GM19023 (cell line): ENCODE data around the gene TACC2.

Source experiments
- ATAC-seq: cut with Tn5 transposase; IDR thresholded peaks from one replicate; pipeline ENCODE4 v1.9.1; 2021; ENCODE audit warnings: mild to moderate bottlenecking, moderate library complexity; ENCODE audit not compliant: unreplicated experiment

The TACC2 gene

DNA sequence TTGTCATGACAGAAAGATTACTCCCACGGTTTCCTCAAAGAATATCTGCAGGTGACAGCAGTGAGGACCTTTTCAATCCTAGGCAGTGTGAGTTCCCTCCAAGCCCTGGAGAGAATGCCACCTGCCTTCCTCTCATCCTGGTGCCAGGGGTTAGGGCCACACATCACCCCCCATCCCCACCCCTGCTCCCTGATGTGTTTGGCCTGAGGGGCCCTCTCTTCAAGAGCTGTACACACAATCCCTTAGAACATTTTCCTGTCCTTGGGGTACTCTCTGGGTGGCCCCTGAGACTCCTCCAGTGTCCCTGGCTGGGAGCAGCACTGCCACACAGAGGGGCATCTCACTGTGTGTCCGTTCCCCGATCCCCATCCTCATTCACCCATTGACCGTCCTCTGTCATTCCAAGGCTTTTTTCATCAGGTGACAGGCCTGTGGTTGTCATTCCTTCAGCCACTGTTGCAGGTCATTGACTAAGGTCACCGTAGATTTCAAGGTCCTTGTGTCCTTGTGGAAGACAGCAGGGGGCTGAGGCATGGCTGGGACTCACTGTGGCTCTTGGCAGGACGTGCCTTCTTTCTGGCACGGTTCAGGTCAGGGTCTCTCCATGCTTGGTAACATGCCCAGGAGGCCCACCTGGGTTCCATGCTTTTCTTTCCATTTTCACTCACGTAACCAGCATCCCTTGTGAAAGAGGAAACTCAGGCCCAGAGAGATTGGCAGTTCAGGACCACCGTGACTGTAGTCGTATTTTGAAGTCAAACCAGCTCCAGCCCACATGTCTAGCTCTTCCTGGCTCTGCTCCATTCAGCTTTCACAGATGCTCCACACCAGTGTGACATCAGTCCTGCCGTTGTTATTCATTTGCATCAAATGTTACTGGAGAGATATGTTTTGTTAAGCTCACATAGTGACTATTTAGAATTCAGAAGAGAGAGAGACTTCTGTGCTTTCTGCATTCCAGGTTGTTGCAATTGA lies 255.3 kb downstream of the TACC2 start:
- ATAC-seq, result no peak

DNA sequence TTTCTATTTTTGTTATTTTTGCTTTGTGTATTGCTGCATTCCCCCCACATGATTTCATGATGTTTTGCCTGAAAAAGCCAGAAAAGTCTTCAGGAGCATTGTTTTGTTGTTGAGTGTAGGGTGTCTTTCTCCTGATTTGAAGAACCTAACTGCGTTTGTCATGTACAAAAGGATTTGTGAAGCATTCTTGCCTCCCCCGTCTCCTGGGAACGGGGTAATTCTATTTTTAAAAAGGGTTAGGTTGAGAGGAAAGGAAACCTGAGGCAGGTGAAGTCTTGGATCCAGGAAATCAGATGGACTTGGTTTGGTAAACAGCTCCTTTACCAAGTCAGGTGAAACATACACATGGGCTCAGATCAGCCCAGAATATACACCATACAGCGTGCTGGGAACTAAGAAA lies 256.2 kb downstream of the TACC2 start:
- ATAC-seq, result no peak

DNA sequence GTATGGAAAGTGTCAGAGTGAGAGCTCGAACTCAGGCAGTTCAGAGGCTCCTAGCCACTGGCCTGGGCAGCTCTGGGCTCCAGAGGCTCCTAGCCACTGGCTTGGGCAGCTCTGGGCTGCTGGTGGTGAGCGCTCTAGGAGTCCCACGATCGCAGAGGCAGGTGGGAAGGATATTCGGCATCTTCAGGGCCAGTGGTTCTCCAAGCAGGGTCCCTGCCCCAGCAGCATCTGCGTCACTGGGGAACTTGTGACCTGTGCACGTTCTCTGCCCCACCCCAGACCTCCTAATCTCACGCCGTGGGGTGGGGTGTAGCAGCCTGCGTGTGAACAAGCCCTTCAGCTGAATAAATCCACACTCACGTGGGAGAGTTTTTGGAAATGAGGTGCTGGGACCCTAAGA lies 256.9 kb downstream of the TACC2 start:
- ATAC-seq, result no peak

DNA sequence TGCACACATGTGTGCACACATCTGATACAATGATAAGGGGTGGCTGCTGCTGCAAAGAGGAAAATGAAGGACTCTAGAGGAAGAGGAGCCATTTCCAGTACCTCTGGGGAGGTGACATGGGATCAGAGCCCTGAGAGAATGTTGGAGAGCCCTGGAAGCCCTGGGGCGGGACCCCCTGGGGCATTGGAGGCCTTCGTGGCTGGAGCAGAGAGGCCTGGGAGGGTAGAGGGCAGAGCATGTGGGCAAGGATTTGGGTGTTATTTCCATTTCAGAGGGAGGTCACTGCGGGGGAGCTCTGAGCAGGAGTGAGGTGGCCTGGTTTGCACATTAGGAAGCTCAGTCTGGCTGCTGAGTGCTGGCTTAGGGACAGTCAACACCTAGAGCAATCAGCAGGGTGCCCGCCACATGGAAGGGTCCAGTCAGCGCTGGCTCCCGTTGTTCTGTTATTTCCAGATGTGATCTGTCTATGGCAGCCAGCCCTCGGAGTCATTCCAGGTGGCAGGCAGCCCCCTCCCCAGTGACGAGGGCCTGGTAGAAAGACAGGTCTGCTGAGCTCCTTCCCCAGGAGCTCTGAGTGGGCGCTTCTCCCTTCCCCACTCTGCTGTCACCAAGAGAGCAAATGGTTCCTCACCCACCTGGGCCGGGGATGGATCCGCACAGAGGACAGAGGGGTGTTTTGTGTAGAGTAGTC lies 258.0 kb downstream of the TACC2 start:
- ATAC-seq, result no peak

DNA sequence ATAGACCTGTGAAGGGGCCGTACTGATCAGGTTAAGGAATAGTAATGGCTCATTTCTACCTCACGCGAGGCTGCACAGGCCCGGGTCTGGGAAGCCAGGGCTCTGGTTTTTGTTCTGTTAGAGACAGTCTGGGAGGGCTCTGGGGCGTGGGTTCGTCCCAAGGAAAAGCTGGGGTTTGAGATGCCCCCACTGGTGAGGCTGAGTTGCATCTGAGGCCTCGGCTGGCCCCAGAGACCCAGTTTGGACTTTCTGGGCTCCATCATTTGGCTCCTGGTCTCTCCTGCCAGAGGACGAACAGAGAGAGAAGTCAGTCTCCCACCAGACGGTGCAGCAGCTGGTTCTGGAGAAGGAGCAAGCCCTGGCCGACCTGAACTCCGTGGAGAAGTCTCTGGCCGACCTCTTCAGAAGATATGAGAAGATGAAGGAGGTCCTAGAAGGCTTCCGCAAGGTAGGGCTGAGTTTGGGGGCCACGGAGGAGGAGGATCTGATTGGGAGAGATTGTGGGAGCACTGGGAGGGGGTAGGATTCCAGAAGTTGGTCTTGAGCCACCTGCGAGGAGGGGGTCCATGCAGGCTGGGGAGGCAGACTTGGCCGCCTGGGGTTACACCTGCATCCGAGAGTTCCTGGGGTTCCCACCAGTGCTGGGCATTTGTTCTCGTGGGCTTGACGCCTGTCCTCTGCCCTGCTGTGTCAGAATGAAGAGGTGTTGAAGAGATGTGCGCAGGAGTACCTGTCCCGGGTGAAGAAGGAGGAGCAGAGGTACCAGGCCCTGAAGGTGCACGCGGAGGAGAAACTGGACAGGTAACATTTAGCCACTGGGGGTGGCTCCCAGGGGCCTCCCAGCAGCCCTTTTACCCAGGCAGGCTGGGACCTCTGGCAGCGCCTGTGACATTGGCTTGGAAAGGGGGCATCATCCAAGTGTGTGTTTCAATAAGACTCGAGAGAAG lies 259.7 kb downstream of the TACC2 start:
- no peak for ATAC-seq

DNA sequence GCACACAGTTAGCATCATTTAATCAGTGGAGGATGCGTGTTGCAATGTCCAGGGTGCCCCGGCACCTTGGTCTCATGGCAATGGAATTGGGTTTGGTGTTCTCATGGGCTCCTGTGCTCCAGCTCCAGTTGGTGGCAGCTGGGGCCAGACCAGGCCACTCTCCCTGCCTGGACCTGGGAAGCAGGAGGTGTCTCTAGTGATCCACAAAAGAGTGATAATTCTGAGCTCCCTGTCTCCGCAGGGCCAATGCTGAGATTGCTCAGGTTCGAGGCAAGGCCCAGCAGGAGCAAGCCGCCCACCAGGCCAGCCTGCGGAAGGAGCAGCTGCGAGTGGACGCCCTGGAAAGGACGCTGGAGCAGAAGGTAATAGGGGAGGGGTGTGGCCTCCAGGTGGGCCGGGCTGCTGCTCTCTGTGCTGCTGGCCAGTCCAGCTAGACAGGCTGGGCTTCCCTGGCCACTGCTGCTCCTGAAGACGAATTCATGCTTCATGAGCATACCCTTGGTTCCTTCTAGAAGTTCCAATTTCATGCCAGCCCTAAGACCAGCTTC lies 260.4 kb downstream of the TACC2 start:
- ATAC-seq, result no peak

DNA sequence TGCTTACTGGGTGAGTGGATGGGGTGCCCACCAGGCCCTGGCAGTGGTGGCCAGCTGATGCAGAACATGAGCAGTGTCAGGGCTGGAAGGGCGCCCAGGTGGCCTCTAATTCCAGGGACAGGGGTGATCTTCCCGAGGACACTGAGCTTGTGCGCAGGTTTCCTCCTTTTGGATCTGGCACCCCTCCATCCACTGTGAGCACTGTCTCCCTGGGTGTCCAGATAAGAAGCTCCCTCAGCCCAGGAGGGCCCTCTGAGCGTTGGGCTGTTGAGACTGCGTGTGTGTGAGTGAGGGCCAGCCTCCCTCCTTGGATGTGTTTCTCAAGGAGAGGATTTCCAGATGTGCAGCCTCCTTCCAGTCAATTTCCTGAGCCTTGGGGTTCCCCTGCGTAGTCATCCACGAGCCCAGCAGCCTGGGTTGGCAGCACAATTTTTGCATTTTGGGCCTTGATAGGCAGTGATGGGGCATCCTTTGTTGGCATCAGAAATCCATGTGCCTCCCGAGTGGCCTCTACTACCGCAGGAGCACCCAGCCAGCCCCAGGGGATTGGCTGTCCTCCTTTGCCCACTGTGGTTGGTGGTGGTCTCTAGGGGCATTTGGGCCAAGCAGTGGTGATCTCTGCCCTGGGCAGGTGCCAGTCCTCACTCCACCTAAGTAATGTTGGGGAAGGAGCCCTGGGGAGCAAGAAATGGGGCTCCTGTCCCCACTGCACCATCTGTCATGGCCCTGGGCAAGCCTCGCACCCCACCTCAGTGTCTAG lies 261.2 kb downstream of the TACC2 start:
- no peak for ATAC-seq

DNA sequence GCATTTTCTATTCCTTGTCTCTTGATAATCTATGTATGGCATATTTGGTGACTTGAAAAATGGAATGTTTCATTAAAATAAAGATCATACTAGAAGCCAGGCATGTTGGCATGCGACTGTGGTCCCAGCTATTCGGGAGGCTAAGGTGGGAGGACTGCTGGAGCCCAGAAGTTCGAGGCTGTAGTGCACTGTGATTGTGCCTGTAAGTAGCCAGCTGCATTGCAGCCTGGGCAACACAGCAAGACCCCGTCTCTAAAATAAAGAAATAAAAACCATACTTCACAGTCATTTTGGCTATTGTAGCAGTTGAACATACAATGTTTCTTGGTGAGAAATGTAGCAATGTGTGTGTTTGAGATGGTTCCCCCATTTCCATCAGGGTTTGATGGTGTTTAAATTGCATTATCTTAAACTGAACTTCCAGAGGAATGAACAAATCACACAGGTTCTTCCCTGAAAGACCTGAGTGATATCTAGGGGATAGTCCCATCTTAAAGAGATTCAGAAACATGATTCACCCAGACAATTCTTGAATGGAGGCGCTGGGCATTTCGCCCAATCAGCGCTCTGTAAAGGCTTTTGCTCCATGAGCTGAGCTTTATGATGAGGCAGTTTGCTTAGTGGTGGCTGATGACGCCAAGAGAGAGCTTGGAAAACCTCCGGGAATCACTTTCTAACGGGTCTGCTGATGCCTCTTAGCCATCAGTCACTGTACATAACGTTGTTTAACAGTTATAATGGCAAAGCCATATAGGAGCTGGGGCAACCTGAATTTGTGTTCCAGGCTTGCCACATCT lies 262.7 kb downstream of the TACC2 start:
- no peak for ATAC-seq

DNA sequence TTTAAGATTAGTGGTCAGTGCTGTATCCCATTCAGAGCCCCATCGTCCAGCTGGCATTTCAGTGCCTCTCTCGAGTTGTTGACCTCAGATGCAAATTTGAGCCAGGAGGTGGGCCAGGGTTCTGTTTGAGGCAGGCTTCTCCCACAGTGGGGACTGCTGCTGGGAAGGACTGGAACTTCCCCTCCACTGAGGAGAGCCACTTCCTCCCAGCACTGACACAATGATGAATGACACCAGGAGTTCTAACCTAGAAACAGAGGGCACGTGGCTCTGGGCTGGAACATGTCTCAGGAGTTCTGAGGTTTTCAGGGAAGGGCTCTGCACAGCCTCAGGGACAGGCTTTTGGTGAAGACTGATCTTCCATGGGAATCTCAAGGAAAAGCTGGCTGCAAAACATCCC lies 263.8 kb downstream of the TACC2 start:
- ATAC-seq, result no peak

DNA sequence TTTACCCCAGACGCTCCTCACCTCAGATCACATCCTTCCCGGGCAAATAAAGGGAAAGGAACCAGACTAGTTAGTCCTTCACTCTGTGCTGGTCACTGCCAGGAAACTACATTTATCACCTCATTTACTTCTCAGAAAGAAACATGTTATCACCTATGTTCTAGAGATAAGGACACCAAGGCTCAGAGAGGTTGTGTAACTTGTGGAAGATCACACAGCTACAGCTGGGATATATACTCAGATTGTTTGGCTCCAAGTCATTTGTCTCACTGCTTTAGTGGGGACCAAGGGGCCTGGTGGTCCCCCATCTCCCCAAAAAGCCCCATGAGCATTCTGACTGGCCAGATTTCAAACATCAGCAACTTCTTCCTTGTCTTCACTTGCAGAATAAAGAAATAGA lies 264.6 kb downstream of the TACC2 start:
- ATAC-seq, result no peak

DNA sequence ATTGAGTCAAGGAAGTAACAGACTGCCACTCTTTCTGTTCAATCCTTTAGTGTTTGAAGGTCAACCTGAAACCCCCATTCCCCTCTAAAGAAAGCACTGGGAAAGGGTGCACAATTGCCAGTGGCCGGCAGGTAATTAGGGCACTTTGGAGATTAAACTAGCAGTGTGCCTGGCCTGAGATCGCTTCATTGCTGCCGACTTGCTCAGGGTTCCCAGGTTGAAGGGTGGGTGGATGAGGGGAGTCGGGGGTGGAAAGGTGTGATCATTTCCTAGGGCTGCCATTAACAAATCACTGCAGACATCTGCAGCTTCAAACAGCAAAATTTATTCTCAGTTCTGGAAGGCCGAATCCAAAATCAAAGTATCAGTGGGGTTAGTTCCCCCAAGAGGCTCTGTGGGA lies 265.9 kb downstream of the TACC2 start:
- no peak for ATAC-seq

DNA sequence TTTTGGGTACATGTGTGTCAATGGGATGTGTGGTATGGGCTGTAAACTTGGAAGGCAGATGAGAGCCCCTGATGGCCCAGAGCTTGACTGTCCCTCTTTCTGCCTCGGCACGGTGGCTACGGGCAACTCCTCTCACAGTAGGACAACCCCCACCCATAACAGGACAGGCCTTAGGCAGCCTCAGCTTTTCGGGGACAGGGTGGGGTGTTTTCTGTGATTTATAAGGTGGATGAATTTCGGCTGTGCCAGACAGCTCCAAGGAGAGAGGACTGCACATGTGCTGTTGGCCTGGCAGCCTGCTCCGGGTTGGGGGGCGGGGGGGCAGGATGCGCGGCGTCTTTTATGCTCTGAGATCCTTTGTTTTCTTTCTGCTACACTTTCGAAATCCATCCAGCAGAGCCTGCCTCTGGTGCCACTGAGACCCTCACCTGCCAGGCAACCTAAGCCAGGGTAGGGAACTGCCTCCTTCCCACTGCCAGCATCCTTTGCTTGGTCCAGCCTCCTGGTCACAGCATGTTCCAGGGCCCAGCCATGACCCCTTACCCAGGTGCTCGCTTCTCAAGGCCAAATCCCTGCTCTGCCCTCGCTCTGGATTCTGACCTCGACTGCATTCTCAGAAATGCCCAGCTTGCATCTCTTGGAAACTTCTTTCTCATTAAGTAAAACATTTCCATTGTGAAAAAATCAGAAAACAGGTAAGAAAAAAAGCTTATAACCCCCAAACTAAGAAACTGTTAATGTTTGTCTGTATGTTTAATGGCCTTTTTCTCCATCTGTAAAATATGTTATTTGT lies 266.7 kb downstream of the TACC2 start:
- no peak for ATAC-seq

DNA sequence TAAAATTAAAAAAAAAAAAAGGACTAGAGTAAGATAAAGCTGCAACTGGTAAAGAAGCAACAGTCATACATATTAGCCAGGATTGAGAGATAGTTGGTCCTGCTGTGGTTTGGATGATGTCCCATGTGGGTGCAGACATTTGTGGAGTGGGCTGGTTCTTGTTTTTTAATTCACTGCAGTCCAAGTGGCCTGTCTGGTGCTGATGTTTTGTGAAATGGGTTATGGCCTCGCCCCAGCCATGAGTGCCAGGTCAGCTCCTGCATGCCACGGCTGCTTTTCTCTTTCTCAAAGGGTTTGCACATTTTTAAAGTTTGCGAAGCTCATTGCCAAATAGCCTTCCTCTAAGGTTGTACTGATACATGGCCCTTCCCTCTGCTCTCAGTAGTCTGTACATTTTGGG lies 268.1 kb downstream of the TACC2 start:
- no peak for ATAC-seq

DNA sequence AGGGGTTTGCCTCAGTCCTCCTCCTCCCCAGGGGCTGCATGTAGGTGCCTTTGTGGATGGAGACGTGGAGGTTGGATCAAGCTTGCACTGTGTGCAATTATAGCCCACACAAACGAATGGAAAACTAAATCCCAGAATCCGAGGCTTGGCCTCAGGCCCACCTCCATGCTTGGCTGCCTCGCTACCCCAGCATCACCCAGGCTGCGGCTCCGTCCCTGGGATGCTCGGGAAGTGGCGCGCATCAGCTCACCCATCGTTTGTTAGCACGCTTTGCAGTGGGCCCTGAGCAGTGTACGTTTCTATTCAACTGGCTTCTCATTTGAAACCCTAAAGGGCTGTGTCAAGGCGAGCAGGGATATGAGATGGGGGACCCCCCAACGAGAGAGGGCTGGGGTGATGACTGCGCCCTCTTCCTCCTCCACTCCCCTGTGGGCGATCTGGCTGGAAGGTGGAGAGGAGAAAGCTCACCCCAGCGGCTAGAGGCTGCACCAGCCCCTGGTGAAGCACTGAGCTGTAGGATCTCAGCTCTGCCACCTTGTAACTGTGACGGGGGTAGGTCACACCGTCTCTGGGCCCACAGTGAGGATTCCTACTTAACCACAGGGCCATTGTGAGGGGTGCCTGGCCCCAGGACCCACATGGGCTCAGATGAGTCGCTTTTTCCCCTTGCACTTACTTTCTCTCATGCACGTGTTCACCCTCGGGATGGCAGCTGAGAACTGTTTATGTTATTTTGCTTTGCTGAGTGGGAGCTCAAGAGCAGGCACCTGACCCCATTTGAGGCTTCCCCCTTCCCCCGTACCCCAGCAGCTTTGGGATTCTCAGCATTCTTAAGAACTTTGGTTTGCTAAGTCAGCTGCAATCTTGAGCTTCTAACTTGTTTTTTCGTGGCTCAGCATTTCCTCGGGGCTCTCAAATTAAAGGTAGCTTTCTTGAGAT lies 269.4 kb downstream of the TACC2 start:
- ATAC-seq, result no peak

DNA sequence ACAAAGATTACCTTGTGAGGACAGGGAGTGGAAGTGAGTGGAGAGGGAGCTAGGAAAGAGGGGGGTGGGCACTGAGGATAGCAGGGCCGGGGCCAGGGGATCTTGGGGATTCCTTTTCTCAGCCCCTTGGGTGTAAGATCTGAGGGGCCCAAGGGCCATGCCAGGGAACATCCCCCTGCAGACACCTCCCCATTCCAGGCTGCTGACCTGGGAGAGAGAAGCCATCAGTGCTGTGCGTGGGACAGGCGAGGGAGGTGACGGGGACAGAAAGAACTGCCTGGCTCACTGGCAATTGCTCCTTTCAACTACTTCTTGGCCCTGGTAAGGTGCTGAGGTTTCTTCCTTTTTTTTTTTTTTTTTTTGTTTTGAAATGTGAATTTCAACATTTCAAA lies 270.1 kb downstream of the TACC2 start:
- ATAC-seq, result no peak

DNA sequence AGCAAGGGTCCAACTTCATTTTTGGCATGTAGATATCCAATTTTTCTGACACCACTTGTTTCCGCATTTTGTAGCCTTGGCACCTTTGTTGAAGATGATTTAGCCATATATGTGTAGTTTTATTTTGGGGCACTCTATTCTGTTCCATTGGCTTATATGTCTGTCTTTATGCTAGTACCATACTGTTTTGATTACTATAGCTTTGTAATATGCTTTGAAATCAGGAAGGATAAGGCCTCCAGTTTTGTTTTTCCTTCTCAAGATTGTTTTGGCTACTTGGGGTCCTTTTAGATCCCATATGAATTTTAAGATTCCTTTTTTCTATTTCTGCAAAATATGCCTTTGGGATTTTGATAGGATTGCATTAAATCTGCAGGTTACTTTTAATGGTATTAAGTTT lies 272.6 kb downstream of the TACC2 start:
- ATAC-seq, result no peak

DNA sequence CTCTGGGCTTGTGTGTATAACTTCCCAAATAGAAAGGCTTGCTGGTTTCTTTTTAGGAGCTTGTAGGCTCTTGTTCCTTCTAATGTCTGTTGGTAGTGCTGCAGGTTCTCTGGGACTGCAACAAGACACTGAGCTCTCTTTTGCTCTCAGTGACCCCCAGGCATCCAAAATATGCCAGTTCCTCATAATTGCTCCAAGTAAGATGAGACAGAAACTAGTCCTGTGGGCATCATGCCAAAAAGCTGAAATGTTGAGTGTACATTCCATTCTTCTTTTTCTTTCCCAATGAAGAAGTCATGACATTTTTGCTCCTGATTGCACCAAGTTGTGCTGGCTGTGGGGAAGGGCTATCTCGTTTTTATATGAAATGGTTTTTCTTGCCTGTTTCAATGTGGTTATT lies 275.0 kb downstream of the TACC2 start:
- ATAC-seq, result no peak
